ENCODE data around the gene COL12A1. TPM values are rescaled to one million over a fixed set of nuclear protein-coding genes. Genes with fewer than 3 reads are reported as not detected.

Gene COL12A1
- total and polyA plus RNA-seq, 9 of the 15 experiments (the other 6 are each of a cell fraction or from before 2014, with no cell fraction given) = 0.11 TPM; not detected in 8

DNA sequence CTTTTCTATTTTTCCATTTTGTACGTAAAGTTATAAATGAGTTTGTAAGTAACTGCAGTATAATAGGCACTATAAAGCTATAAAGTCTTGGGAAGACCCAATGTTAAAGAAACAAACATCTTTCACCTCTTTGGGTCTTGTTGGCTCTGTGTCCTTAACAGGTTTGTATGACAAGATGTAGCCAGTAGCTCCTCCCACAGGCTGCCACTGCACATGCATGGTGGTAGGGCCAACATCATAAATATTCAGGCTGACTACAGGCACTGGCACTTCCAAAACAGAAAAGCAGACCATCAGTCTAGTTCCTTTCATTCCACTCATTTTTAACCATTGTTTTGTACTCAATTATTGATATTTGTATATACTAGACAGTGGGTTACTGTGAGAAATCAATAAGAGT is 59.9 kb downstream of the COL12A1 start (continued):
- TF ChIP-seq, protein P1, sequence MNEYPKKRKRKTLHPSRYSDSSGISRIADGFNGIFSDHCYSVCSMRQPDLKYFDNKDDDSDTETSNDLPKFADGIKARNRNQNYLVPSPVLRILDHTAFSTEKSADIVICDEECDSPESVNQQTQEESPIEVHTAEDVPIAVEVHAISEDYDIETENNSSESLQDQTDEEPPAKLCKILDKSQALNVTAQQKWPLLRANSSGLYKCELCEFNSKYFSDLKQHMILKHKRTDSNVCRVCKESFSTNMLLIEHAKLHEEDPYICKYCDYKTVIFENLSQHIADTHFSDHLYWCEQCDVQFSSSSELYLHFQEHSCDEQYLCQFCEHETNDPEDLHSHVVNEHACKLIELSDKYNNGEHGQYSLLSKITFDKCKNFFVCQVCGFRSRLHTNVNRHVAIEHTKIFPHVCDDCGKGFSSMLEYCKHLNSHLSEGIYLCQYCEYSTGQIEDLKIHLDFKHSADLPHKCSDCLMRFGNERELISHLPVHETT (CRISPR knock-in tag; conservative IDR thresholded peaks at IDR 0.05 in 1 of 2, IDR thresholded peaks at IDR 0.05 in 1 of 2) = no peak
- TF ChIP-seq ETV1 (tag; conservative IDR thresholded peaks at IDR 0.05; ENCODE audit: low read depth) (no peak), MCM5 (IDR thresholded peaks at IDR 0.05; ENCODE audit: low read depth) (no peak), POLR3A (IDR thresholded peaks at IDR 0.05; ENCODE audit: borderline replicate concordance, extremely low read depth, insufficient read depth, insufficient read length) (no peak), HINFP (tag; conservative IDR thresholded peaks at IDR 0.05; ENCODE audit: low read depth) (no peak)
- TF ChIP-seq, protein P2, sequence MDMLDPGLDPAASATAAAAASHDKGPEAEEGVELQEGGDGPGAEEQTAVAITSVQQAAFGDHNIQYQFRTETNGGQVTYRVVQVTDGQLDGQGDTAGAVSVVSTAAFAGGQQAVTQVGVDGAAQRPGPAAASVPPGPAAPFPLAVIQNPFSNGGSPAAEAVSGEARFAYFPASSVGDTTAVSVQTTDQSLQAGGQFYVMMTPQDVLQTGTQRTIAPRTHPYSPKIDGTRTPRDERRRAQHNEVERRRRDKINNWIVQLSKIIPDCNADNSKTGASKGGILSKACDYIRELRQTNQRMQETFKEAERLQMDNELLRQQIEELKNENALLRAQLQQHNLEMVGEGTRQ (CRISPR knock-in tag; IDR thresholded peaks at IDR 0.05) = no peak

GRCh38 chr6:75145211-75145610 is 60.6 kb downstream of the COL12A1 start:
- Histone ChIP-seq H3K9me3 (replicated peaks; ENCODE audit: control insufficient read depth, insufficient read depth, low read depth, low read length) (no peaks in the 10 kb centered on the region), H3K4me2 (ENCODE audit: insufficient read depth, low read length) (no peak overlapping the region), H3K9ac (ENCODE audit: insufficient read depth in 1 of 2, low read depth in 2 of 2, low read length in 2 of 2) (no peak overlapping the region), H3K4me3 (no peak overlapping the region), H3K27ac (ENCODE audit: extremely low read depth, low read depth, low read length) (no peak overlapping the region), H3K36me3 (ENCODE audit: control insufficient read depth, insufficient read depth, low read length) (no peaks in the 10 kb centered on the region), H3K4me1 (replicated peaks in 1 of 2; ENCODE audit: control insufficient read depth in 2 of 2, insufficient read depth in 2 of 2, low read length in 2 of 2) (no peaks in the 10 kb centered on the region), H2AFZ (ENCODE audit: low read depth, low read length) (no peak overlapping the region), H3K79me2 (ENCODE audit: control insufficient read depth, insufficient read depth, low read length) (no peaks in the 10 kb centered on the region), H3K9me1 (ENCODE audit: control insufficient read depth, insufficient read depth, low read length) (no peaks in the 10 kb centered on the region), H4K20me1 (replicated peaks; ENCODE audit: control insufficient read depth, insufficient read depth, low read length) (no peaks in the 10 kb centered on the region), H3K27me3 (ENCODE audit: control insufficient read depth in 2 of 2, insufficient read depth in 2 of 2, low read length in 2 of 2) (no peaks in the 10 kb centered on the region)
- whole genome bisulfite sequencing (ENCODE audit: insufficient coverage, low coverage, missing lambda C conversion rate) = 2% methylated on average over 4 of the region's 4 CpGs
- intact Hi-C loops (cut with micrococcal nuclease) = no loop called here
- DNase-seq (ENCODE audit: extremely low read depth in 1 of 4, low spot score in 3 of 4) (no peak), ATAC-seq (no peak), FAIRE-seq (no peak)
- BruUV-seq (replicated peaks) = no TSS peak
- POLR2A ChIA-PET = interaction anchor here (0.6 kb wide), 1 partner anchor 11 kb away, joined by 3 read pairs; no protein-coding TSS in a partner anchor
- in situ Hi-C loops (cut with MboI) = no loop called here
- CTCF ChIA-PET (ENCODE audit: low intra/inter-chr PET ratio) = no interaction called here
- TF ChIP-seq C11orf30 (IDR thresholded peaks at IDR 0.05; ENCODE audit: low read depth) = no peak
- no peak for TF ChIP-seq POLR2G (IDR thresholded peaks at IDR 0.05; ENCODE audit: low read depth, low read length)
- TF ChIP-seq JUNB (CRISPR knock-in tag; conservative IDR thresholded peaks at IDR 0.05) = no peak
- TF ChIP-seq ZNF232 (CRISPR knock-in tag; IDR thresholded peaks at IDR 0.05) = no peak
- no peak for TF ChIP-seq ZNF436 (CRISPR knock-in tag; IDR thresholded peaks at IDR 0.05)
- TF ChIP-seq BHLHE40 (IDR thresholded peaks at IDR 0.05; ENCODE audit: low read length) = no peak
- no peak for TF ChIP-seq ZNF384 (IDR thresholded peaks at IDR 0.05; ENCODE audit: low read depth, low read length)
- TF ChIP-seq SRSF3 (IDR thresholded peaks at IDR 0.05; ENCODE audit: insufficient read depth, low read length) = no peak
- no peak for TF ChIP-seq MYBL2 (IDR thresholded peaks at IDR 0.05; ENCODE audit: low read depth)
- TF ChIP-seq MYBL2 (CRISPR knock-in tag; IDR thresholded peaks at IDR 0.05; ENCODE audit: borderline replicate concordance) = no peak
- TF ChIP-seq HBP1 (CRISPR knock-in tag; IDR thresholded peaks at IDR 0.05) = no peak

Measured in K562 (cell line).